SU-DHL-6 (cell line): ENCODE measurements around the gene C11orf65.
A peak's percentile ranks its signal among the peaks of the same experiment; 100 is the strongest.

Experiments used
- H2AFZ ChIP-seq: fragments of 200-600 bp; sonication (generic); 2 replicates; pipeline ENCODE4 v1.6.1; 2014; ENCODE audit warnings: low read depth, mild to moderate bottlenecking, moderate library complexity, mixed read lengths, antibody characterized with exemption, low read length; ENCODE audit not compliant: severe bottlenecking
- H3F3A ChIP-seq: fragments of 200-600 bp; shearing (Covaris generic); 2 replicates; pipeline ENCODE4 v1.6.0; 2016; ENCODE audit warnings: antibody characterized with exemption, mild to moderate bottlenecking; ENCODE audit not compliant: insufficient read depth
- H3K27ac ChIP-seq: fragments of 200-600 bp; sonication (generic); 2 replicates; pipeline ENCODE4 v1.5.1; 2016; ENCODE audit warnings: low read depth, mild to moderate bottlenecking, low read length, moderate library complexity, mixed read lengths
- H3K27me3 ChIP-seq: fragments of 200-600 bp; sonication (generic), shearing (Covaris generic); 2 replicates; pipeline ENCODE4 v1.6.0; 2014; ENCODE audit warnings: mild to moderate bottlenecking, low read length
- H3K36me3 ChIP-seq: fragments of 200-600 bp; sonication (generic); 2 replicates; pipeline ENCODE4 v1.6.1; 2014; ENCODE audit warnings: mild to moderate bottlenecking, low read length, mixed read lengths
- H3K4me2 ChIP-seq: fragments of 300-600, 200-600 bp; shearing (Covaris generic), sonication (generic); 2 replicates; pipeline ENCODE4 v1.6.0; 2014; ENCODE audit warnings: low read length, low read depth, mild to moderate bottlenecking; ENCODE audit not compliant: poor library complexity, severe bottlenecking
- H3K4me3 ChIP-seq: fragments of 200-600 bp; sonication (generic); 2 replicates; pipeline ENCODE4 v1.5.1; 2014; ENCODE audit warnings: antibody characterized with exemption, low read length, mild to moderate bottlenecking, mixed read lengths; ENCODE audit not compliant: insufficient read depth, poor library complexity, severe bottlenecking
- H3K79me2 ChIP-seq: fragments of 200-600 bp; sonication (generic); 2 replicates; pipeline ENCODE4 v1.6.1; 2014; ENCODE audit warnings: mild to moderate bottlenecking, low read length, moderate library complexity; ENCODE audit not compliant: insufficient read depth
- H3K9ac ChIP-seq: fragments of 200-600 bp; sonication (generic); 2 replicates; pipeline ENCODE4 v1.7.0; 2014; ENCODE audit warnings: mild to moderate bottlenecking, low read length
- H3K9me2 ChIP-seq: fragments of 200-600 bp; sonication (generic); replicated peaks from 2 replicates; pipeline ENCODE4 v1.6.1; 2014; ENCODE audit warnings: low read length; ENCODE audit not compliant: insufficient read depth
- H3K9me3 ChIP-seq: fragments of 200-600 bp; sonication (generic); 2 replicates; pipeline ENCODE4 v1.6.1; 2014; ENCODE audit warnings: low read length, mixed read lengths; ENCODE audit not compliant: insufficient read depth
- H4K20me1 ChIP-seq: fragments of 200-600 bp; sonication (generic); 2 replicates; pipeline ENCODE4 v1.6.1; 2014; ENCODE audit warnings: low read depth, mild to moderate bottlenecking, antibody characterized with exemption, low read length, moderate library complexity, mixed read lengths
- CTCF ChIP-seq: fragments of 200-600 bp; sonication (generic); IDR thresholded peaks from one replicate; pipeline ENCODE4 v1.5.1; 2017; ENCODE audit warnings: antibody characterized with exemption, mild to moderate bottlenecking, low read length, moderate library complexity; ENCODE audit not compliant: insufficient read depth, poor library complexity, severe bottlenecking
- EZH2phosphoT487 ChIP-seq: fragments of 200-600 bp; sonication (generic), shearing (Covaris generic); conservative IDR thresholded peaks from 2 replicates; pipeline ENCODE4 v1.6.1; 2018; ENCODE audit warnings: mild to moderate bottlenecking, antibody characterized with exemption, low read length, moderate library complexity, mixed read lengths

C11orf65 gene

GRCh38 chr11:108474664-108475463 is 7.5 kb upstream of the C11orf65 start:
- no peak overlapping the region for H3K27ac ChIP-seq
- no peak overlapping the region for H2AFZ ChIP-seq
- no peak overlapping the region for H3K4me3 ChIP-seq
- no peaks in the 10 kb centered on the region for H3K79me2 ChIP-seq
- H3K4me2 ChIP-seq, result no peak overlapping the region
- no peaks in the 10 kb centered on the region for H3K36me3 ChIP-seq
- H3K9ac ChIP-seq, result no peak overlapping the region
- no peaks in the 10 kb centered on the region for H4K20me1 ChIP-seq
- H3F3A ChIP-seq, result no peaks in the 10 kb centered on the region
- TF ChIP-seq CTCF (no peak), EZH2phosphoT487 (no peak)
- no peaks in the 10 kb centered on the region for H3K9me2 ChIP-seq
- H3K9me3 ChIP-seq, result no peaks in the 10 kb centered on the region
- H3K27me3 ChIP-seq, result no peaks in the 10 kb centered on the region

- Histone ChIP-seq H3K4me2 (no peak overlapping the region), H3K79me2 (no peaks in the 10 kb centered on the region), H3K27ac (no peak overlapping the region), H3F3A (no peaks in the 10 kb centered on the region; the same call in 1 of the 2 replicates), H3K4me3 (no peak overlapping the region), H2AFZ (no peak overlapping the region), H3K9ac (no peak overlapping the region), H3K9me3 (no peaks in the 10 kb centered on the region), H4K20me1 (no peaks in the 10 kb centered on the region), H3K9me2 (no peaks in the 10 kb centered on the region), H3K27me3 (no peaks in the 10 kb centered on the region), H3K36me3 (no peaks in the 10 kb centered on the region)
- no peak for TF ChIP-seq CTCF
- no peak for TF ChIP-seq EZH2phosphoT487
These were observed 5.4 kb upstream of the C11orf65 start for GRCh38 chr11:108472681-108473080.

- peak overlapping the region; percentile 95 for H2AFZ ChIP-seq
- no peak overlapping the region for H3K9ac ChIP-seq
- no peaks in the 10 kb centered on the region for H3K27me3 ChIP-seq
- no peaks in the 10 kb centered on the region for H3K36me3 ChIP-seq
- TF ChIP-seq EZH2phosphoT487 (no peak), CTCF (no peak)
- H4K20me1 ChIP-seq, result no peaks in the 10 kb centered on the region
- H3K79me2 ChIP-seq, result no peaks in the 10 kb centered on the region
- no peaks in the 10 kb centered on the region; the same call in 1 of the 2 replicates for H3F3A ChIP-seq
- H3K4me2 ChIP-seq, result no peak overlapping the region
- no peaks in the 10 kb centered on the region for H3K9me2 ChIP-seq
- H3K4me3 ChIP-seq, result no peak overlapping the region
- H3K9me3 ChIP-seq, result no peaks in the 10 kb centered on the region
- no peak overlapping the region for H3K27ac ChIP-seq
These were observed 1.1 kb upstream of the C11orf65 start for GRCh38 chr11:108468478-108468864.
